Ishikawa (cell line): ENCODE measurements around the gene MTHFD1.

Experiments
- CREB1 ChIP-seq: IDR thresholded peaks from 2 replicates; pipeline ENCODE4 v1.6.1; 2012; ENCODE audit warnings: low read depth
- EGR1 ChIP-seq: IDR thresholded peaks from 2 replicates; pipeline ENCODE4 v1.6.1; 2012
- EP300 ChIP-seq: IDR thresholded peaks from 2 replicates; pipeline ENCODE4 v1.6.1; 2012; ENCODE audit warnings: borderline replicate concordance
- MAX ChIP-seq: IDR thresholded peaks from 2 replicates; pipeline ENCODE4 v1.6.1; 2012
- NFIC ChIP-seq: IDR thresholded peaks from 2 replicates; pipeline ENCODE4 v1.6.1; 2012
- RAD21 ChIP-seq: IDR thresholded peaks from 2 replicates; pipeline ENCODE4 v1.6.1; 2012; ENCODE audit warnings: low read depth
- TAF1 ChIP-seq: IDR thresholded peaks from 2 replicates; pipeline ENCODE4 v1.6.1; 2012; ENCODE audit warnings: low read depth, mild to moderate bottlenecking
- TCF12 ChIP-seq: IDR thresholded peaks from 2 replicates; pipeline ENCODE4 v1.6.1; 2012; ENCODE audit warnings: low read depth
- USF1 ChIP-seq: IDR thresholded peaks from 2 replicates; pipeline ENCODE4 v1.6.1; 2012
- YY1 ChIP-seq: IDR thresholded peaks from 2 replicates; pipeline ENCODE4 v1.6.1; 2012; ENCODE audit warnings: low read depth
- ZBTB7A ChIP-seq: IDR thresholded peaks from 2 replicates; pipeline ENCODE4 v1.6.1; 2012; ENCODE audit warnings: low read depth

- TF ChIP-seq CREB1 = no peak
- no peak for TF ChIP-seq RAD21
- TF ChIP-seq TCF12 = no peak
- TF ChIP-seq YY1 = no peak
- no peak for TF ChIP-seq EP300
- no peak for TF ChIP-seq MAX
- no peak for TF ChIP-seq ZBTB7A
- TF ChIP-seq USF1 = no peak
- no peak for TF ChIP-seq TAF1
- TF ChIP-seq EGR1 = no peak
- no peak for TF ChIP-seq NFIC
Observed at GRCh38 chr14:64349741-64350490, 38.2 kb upstream of the MTHFD1 start.
